NCI-H1930 (cell line): ENCODE measurements around the gene ESRRB.
A peak's percentile ranks its signal among the peaks of the same experiment; 100 is the strongest.

Experiments
- DNase-seq, 2 experiments: peaks; one replicate each; lab custom pipeline; 2025; lab: John Stamatoyannopoulos, UW

The ESRRB gene

GRCh38 chr14:76450476-76450875, 74.5 kb downstream of the ESRRB start:
- DNase-seq, result no peak

GRCh38 chr14:76456200-76456599, 80.3 kb downstream of the ESRRB start:
- peak; percentile 23 to 32 for DNase-seq

GRCh38 chr14:76456891-76457586, 81.1 kb downstream of the ESRRB start:
- no peak for DNase-seq

GRCh38 chr14:76457841-76458240, 81.9 kb downstream of the ESRRB start:
- DNase-seq, result no peak

- DNase-seq, result no peak
Observed at GRCh38 chr14:76461886-76462285, 85.9 kb downstream of the ESRRB start.

GRCh38 chr14:76462330-76462729, 86.4 kb downstream of the ESRRB start:
- DNase-seq, result no peak

GRCh38 chr14:76463105-76463504, 87.2 kb downstream of the ESRRB start:
- DNase-seq, result no peak

- DNase-seq, result no peak
Observed at GRCh38 chr14:76464856-76465255, 88.9 kb downstream of the ESRRB start.

GRCh38 chr14:76465664-76466063, 89.7 kb downstream of the ESRRB start:
- no peak for DNase-seq

- DNase-seq, result no peak
Observed at GRCh38 chr14:76467711-76468155, 91.8 kb downstream of the ESRRB start.

- no peak for DNase-seq
Observed at GRCh38 chr14:76472199-76472723, 96.3 kb downstream of the ESRRB start.

- DNase-seq, result no peak
Observed at GRCh38 chr14:76473481-76474263, 97.7 kb downstream of the ESRRB start.

GRCh38 chr14:76480426-76480825, 104.5 kb downstream of the ESRRB start:
- DNase-seq, result no peak

GRCh38 chr14:76484355-76484754, 108.4 kb downstream of the ESRRB start:
- DNase-seq, result no peak

GRCh38 chr14:76486251-76486743, 110.4 kb downstream of the ESRRB start:
- peak; percentile 10 to 25 for DNase-seq

GRCh38 chr14:76488551-76488950, 112.6 kb downstream of the ESRRB start:
- no peak for DNase-seq

GRCh38 chr14:76489667-76490066, 113.7 kb downstream of the ESRRB start:
- DNase-seq, result no peak

GRCh38 chr14:76490111-76490510, 114.2 kb downstream of the ESRRB start:
- no peak for DNase-seq

GRCh38 chr14:76490735-76491134, 114.8 kb downstream of the ESRRB start:
- DNase-seq, result no peak

GRCh38 chr14:76491172-76491930, 115.4 kb downstream of the ESRRB start:
- no peak for DNase-seq

GRCh38 chr14:76495983-76496382, 120.0 kb downstream of the ESRRB start:
- DNase-seq, result no peak

- no peak for DNase-seq
Observed at GRCh38 chr14:76496595-76496994, 120.7 kb downstream of the ESRRB start.
